PC-3 (cell line): Measurements from ENCODE around the gene FRA10AC1. TPM values are rescaled to one million over a fixed set of nuclear protein-coding genes. Genes with fewer than 3 reads are reported as not detected.

Source experiments
- ATAC-seq: fragments of 200-7000 bp; cut with Tn5 transposase; 2 replicates; pipeline ENCODE4 v1.9.1; 2020; ENCODE audit warnings: mild to moderate bottlenecking, moderate library complexity
- Bru-seq: library from RNA; stranded (reverse); fragments of 400-500 nt; gene quantifications from one replicate; lab custom pipeline; 2021; lab: Mats Ljungman, UMichigan
- BruChase-seq, 2 experiments: library from RNA; stranded (reverse); fragments of 400-500 nt; gene quantifications; one replicate each; lab custom pipeline; 2021; lab: Mats Ljungman, UMichigan
- BruUV-seq: library from RNA; stranded (reverse); fragments of 400-500 nt; replicated peaks from 2 replicates; lab custom pipeline; 2021; lab: Mats Ljungman, UMichigan
- CTCF ChIA-PET: fragments of 300-600 bp; sonication (Branson Sonifier 250); formaldehyde crosslinking; loops from one replicate; lab custom pipeline; 2022; ENCODE audit warnings: antibody characterized with exemption; lab: Charles Lee
- POLR2A ChIA-PET: fragments of 300-600 bp; sonication (Branson Sonifier 250); formaldehyde crosslinking; loops from one replicate; lab custom pipeline; 2022; ENCODE audit warnings: antibody characterized with exemption; ENCODE audit not compliant: unreplicated experiment; lab: Charles Lee
- DNase-seq: peaks from one replicate; pipeline ENCODE4 v3.0.0-alpha.2; 2015
- H2AFZ ChIP-seq: fragments of 300-600 bp; sonication (generic); 2 replicates; pipeline ENCODE4 v1.6.0; 2016; ENCODE audit warnings: antibody characterized with exemption, low read length
- H3F3A ChIP-seq: fragments of 300-600 bp; sonication (generic); one replicate; pipeline ENCODE4 v1.6.0; 2017; ENCODE audit warnings: antibody characterized with exemption, low read length, control low read depth, mild to moderate bottlenecking; ENCODE audit not compliant: unreplicated experiment
- H3K27ac ChIP-seq: fragments of 300-600 bp; sonication (generic); 2 replicates; pipeline ENCODE4 v1.5.1; 2016; ENCODE audit warnings: mild to moderate bottlenecking, low read length
- H3K27me3 ChIP-seq: fragments of 300-600 bp; sonication (generic); 2 replicates; pipeline ENCODE4 v1.6.1; 2016; ENCODE audit warnings: low read length, mixed read lengths
- H3K36me3 ChIP-seq: fragments of 300-600 bp; sonication (generic); 2 replicates; pipeline ENCODE4 v1.6.1; 2016; ENCODE audit warnings: low read depth, mixed run types, low read length, mixed read lengths
- H3K4me1 ChIP-seq: fragments of 300-600 bp; sonication (generic); 2 replicates; pipeline ENCODE4 v1.5.1; 2016; ENCODE audit warnings: low read length; ENCODE audit not compliant: insufficient read depth
- H3K4me2 ChIP-seq: fragments of 300-600 bp; sonication (generic); 2 replicates; pipeline ENCODE4 v1.6.0; 2016; ENCODE audit warnings: low read length
- H3K4me3 ChIP-seq: fragments of 300-600 bp; sonication (generic); 2 replicates; pipeline ENCODE4 v1.5.1; 2016; ENCODE audit warnings: mild to moderate bottlenecking, low read length, mixed read lengths
- H3K79me2 ChIP-seq: fragments of 300-600 bp; sonication (generic); 2 replicates; pipeline ENCODE4 v1.6.1; 2017; ENCODE audit warnings: low read length, mixed read lengths
- H3K9ac ChIP-seq: fragments of 300-600 bp; sonication (generic); 2 replicates; pipeline ENCODE4 v1.6.0; 2016; ENCODE audit warnings: mild to moderate bottlenecking, low read length
- H3K9me2 ChIP-seq: fragments of 300-600 bp; sonication (generic); replicated peaks from 2 replicates; pipeline ENCODE4 v1.6.1; 2016; ENCODE audit warnings: mixed run types, low read length, mixed read lengths
- H3K9me3 ChIP-seq: fragments of 300-600 bp; sonication (generic); 2 replicates; pipeline ENCODE4 v1.6.1; 2016; ENCODE audit warnings: low read length, mixed read lengths
- H4K20me1 ChIP-seq: fragments of 300-600 bp; sonication (generic); 2 replicates; pipeline ENCODE4 v1.6.1; 2016; ENCODE audit warnings: low read length, mixed read lengths
- EZH2 ChIP-seq: fragments of 300-600 bp; sonication (generic); IDR thresholded peaks from one replicate; pipeline ENCODE4 v1.6.1; 2017; ENCODE audit warnings: antibody characterized with exemption, mild to moderate bottlenecking, low read length; ENCODE audit not compliant: unreplicated experiment
- EZH2phosphoT487 ChIP-seq: fragments of 300-600 bp; sonication (generic); IDR thresholded peaks from 2 replicates; pipeline ENCODE4 v1.6.1; 2018; ENCODE audit warnings: mild to moderate bottlenecking, antibody characterized with exemption, low read length, borderline replicate concordance
- intact Hi-C: fragments of 100-400 bp; cut with micrococcal nuclease; formaldehyde crosslinking; loops from 2 replicates; pipeline ENCODE4 v1.9.0; 2023
- long read RNA-seq: library from polyadenylated mRNA; unstranded; transcript quantifications from one replicate; pipeline ENCODE4 v2.0.0, GENCODE V29; 2021; ENCODE audit not compliant: unreplicated experiment
- total RNA-seq: library from RNA; depleted of rRNA; stranded (reverse); fragments of >200 nt; gene quantifications from 2 replicates; pipeline ENCODE4 v1.2.3, GENCODE V29; 2014; rRNA removed
- TF ChIP-seq, protein P1 (sequence below): fragments of 300-600 bp; sonication (generic); conservative IDR thresholded peaks from 2 replicates; pipeline ENCODE4 v1.5.1; 2017; ENCODE audit warnings: antibody characterized with exemption, low read depth, mild to moderate bottlenecking, low read length

Gene FRA10AC1, protein sequence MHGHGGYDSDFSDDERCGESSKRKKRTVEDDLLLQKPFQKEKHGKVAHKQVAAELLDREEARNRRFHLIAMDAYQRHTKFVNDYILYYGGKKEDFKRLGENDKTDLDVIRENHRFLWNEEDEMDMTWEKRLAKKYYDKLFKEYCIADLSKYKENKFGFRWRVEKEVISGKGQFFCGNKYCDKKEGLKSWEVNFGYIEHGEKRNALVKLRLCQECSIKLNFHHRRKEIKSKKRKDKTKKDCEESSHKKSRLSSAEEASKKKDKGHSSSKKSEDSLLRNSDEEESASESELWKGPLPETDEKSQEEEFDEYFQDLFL
- total RNA-seq: 3.8 and 5.5 TPM in 2 replicates
- Bru-seq, nascent RNA: percentile 76 among the genes with signal in this experiment
- BruChase-seq, experiment 1, labeled RNA remaining after a 6-hour chase: percentile 70 among the genes with signal in this experiment
- percentile 81 among the genes with signal in this experiment for BruChase-seq, experiment 2, labeled RNA remaining after a 2-hour chase
- long read RNA-seq, full-length matches to known transcripts: 16 of 34 reads
- long read RNA-seq, partial matches to known transcripts: 11 of 34 reads
- long read RNA-seq, other reads (novel, unspliced or antisense): 7 of 34 reads

DNA sequence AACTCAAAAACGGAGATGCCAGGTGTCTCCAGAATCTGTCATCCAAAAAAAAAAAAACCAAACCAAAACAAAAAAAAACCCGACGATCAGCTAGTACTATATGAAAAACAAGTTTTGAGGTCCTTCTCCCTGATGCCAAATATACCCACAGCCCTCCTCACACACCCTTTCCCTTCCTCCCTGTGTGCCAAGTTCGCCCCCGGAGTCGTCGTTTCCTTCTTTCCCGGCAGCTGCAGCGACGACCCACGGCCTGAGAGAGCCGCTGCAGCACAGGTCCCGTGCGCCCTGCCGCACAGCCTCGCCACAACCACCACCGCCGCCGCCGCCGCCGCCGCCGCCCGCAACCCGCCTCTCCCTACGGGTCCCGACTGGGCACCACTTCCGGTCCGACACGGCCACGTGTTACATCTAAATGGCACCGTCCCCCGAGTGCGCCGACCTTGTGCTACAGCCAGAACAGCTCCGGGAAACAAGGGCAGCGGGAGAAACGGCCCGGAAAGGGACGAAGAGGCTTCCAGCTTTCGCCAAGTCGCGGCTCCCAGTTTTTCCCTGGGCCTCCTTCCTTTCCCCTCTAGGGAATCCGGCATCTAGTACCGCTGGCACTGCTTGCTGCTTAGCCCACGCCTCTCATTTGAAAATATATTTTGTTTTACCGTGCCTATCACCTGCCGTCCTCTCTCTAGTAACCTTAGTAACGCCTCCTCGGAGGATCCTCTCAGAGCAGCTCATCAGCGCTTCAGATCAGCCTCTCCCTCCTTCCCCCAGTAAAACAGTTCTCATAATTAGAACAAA lies at the start of gene FRA10AC1:
Gene FRA10AC1, minus strand, starts transcription at position 383 of the 792 bp plus-strand sequence. CDS start 2,486 bp downstream, outside the sequence.
- H3K79me2 ChIP-seq: peaks cover 8% of the 10 kb centered on the region; the same call in 1 of the 2 replicates
- POLR2A ChIA-PET: interaction anchor here (0.6 to 1.5 kb wide), 3 partner anchors 113 to 648 kb away, joined by 4 to 12 read pairs (median 10); no protein-coding TSS in a partner anchor

DNA sequence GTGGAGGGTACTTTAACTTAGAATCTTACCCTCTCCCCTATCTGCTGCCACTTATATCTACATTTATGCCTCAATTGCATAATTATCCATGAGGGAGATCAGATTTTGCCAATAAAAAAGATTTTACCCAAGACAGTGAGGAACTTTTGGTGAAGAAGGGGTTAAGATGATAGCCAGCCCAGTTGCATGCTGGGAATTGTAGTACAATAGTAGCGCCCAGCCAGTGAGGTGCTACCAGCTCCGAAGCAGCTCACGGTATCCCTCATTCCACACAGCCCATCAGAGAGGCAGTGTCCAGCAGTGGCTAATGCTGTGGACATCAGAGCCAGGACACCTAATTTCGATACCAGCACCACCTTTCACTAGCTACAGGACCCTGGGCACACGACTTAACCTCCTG lies 49.4 kb upstream of the FRA10AC1 start:
- CTCF ChIA-PET: no interaction called here
- intact Hi-C loops: no loop called here
- Histone ChIP-seq H3K9me2 (no peaks in the 10 kb centered on the region), H3F3A (no peaks in the 10 kb centered on the region), H3K36me3 (no peaks in the 10 kb centered on the region), H3K27ac (no peak overlapping the region), H3K9me3 (no peaks in the 10 kb centered on the region), H3K4me2 (no peak overlapping the region), H3K4me3 (no peak overlapping the region), H3K27me3 (no peaks in the 10 kb centered on the region), H3K79me2 (no peaks in the 10 kb centered on the region), H2AFZ (0 out of 2 replicates have a peak overlapping the region, but pooled peaks have one; percentile 23), H3K9ac (no peak overlapping the region), H3K4me1 (peaks cover 4% of the 10 kb centered on the region), H4K20me1 (no peaks in the 10 kb centered on the region)
- POLR2A ChIA-PET: no interaction called here
- no TSS peak for BruUV-seq
- DNase-seq (peak; percentile 22), ATAC-seq (no peak)
- no peak for TF ChIP-seq EZH2phosphoT487
- TF ChIP-seq, protein P1, sequence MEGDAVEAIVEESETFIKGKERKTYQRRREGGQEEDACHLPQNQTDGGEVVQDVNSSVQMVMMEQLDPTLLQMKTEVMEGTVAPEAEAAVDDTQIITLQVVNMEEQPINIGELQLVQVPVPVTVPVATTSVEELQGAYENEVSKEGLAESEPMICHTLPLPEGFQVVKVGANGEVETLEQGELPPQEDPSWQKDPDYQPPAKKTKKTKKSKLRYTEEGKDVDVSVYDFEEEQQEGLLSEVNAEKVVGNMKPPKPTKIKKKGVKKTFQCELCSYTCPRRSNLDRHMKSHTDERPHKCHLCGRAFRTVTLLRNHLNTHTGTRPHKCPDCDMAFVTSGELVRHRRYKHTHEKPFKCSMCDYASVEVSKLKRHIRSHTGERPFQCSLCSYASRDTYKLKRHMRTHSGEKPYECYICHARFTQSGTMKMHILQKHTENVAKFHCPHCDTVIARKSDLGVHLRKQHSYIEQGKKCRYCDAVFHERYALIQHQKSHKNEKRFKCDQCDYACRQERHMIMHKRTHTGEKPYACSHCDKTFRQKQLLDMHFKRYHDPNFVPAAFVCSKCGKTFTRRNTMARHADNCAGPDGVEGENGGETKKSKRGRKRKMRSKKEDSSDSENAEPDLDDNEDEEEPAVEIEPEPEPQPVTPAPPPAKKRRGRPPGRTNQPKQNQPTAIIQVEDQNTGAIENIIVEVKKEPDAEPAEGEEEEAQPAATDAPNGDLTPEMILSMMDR: no peak
- no peak for TF ChIP-seq EZH2

More for the DNA sequence above, at the start of gene FRA10AC1:
- DNase-seq (peak; percentile 80), ATAC-seq (peak; percentile 93)
- no TSS peak for BruUV-seq
- Histone ChIP-seq H3F3A (peaks cover 4% of the 10 kb centered on the region), H2AFZ (peak within 1 kb of the TSS; percentile 99), H3K9ac (peak within 1 kb of the TSS; percentile 81), H3K9me3 (no peaks in the 10 kb centered on the region), H3K27ac (peak within 1 kb of the TSS; percentile 10; the same call in 1 of the 2 replicates), H3K4me1 (peaks cover 6% of the 10 kb centered on the region; the same call in 1 of the 2 replicates), H3K36me3 (no peaks in the 10 kb centered on the region), H3K27me3 (no peaks in the 10 kb centered on the region), H3K9me2 (no peaks in the 10 kb centered on the region), H3K4me2 (peak within 1 kb of the TSS; percentile 98), H3K4me3 (peak within 1 kb of the TSS; percentile 76), H4K20me1 (no peaks in the 10 kb centered on the region)
- TF ChIP-seq, protein P1: peak; percentile 60
- TF ChIP-seq EZH2phosphoT487: no peak
- CTCF ChIA-PET: interaction anchor here (0.6 to 1.2 kb wide), 3 partner anchors 43 to 113 kb away, joined by 3 to 8 read pairs (median 3); no protein-coding TSS in a partner anchor
- intact Hi-C loops: loop anchor here (1.0 kb wide), 1 partner anchor 114 kb away; no protein-coding TSS in a partner anchor
